GM04504 (cell line): ENCODE results near the gene RAB3A.

Experiments
- DNase-seq: peaks from one replicate; pipeline ENCODE4 v3.0.0-alpha.2; 2012; ENCODE audit warnings: low read depth

Gene RAB3A

GRCh38 chr19:18197306-18197705, 6.5 kb downstream of the RAB3A start:
- DNase-seq = no peak

GRCh38 chr19:18196511-18196845, 7.4 kb downstream of the RAB3A start:
- no peak for DNase-seq

- no peak for DNase-seq
These were observed 9.1 kb downstream of the RAB3A start for GRCh38 chr19:18194554-18195238.

- DNase-seq = no peak
These were observed 9.7 kb downstream of the RAB3A start for GRCh38 chr19:18194181-18194530.

- no peak for DNase-seq
These were observed 10.3 kb downstream of the RAB3A start for GRCh38 chr19:18193388-18194180.

- DNase-seq = peak; percentile 100
These were observed 11.0 kb downstream of the RAB3A start, which contains the start of gene MPV17L2 for GRCh38 chr19:18192673-18193387. Gene MPV17L2 (plus strand): TSS chr19:18193218. CDS start chr19:18193282, 64 bp downstream.

- DNase-seq = no peak
These were observed 12.2 kb downstream of the RAB3A start for GRCh38 chr19:18191640-18192062.

- DNase-seq = no peak
These were observed 13.6 kb downstream of the RAB3A start for GRCh38 chr19:18190278-18190677.

- no peak for DNase-seq
These were observed 18.3 kb downstream of the RAB3A start for GRCh38 chr19:18185538-18185937.

- no peak for DNase-seq
These were observed 20.3 kb downstream of the RAB3A start for GRCh38 chr19:18183529-18183928.

GRCh38 chr19:18179957-18180356, 23.9 kb downstream of the RAB3A start:
- DNase-seq = no peak

GRCh38 chr19:18176367-18177310, 27.2 kb downstream of the RAB3A start:
- no peak for DNase-seq

- DNase-seq = no peak
These were observed 28.9 kb downstream of the RAB3A start for GRCh38 chr19:18174983-18175382.

- DNase-seq = no peak
These were observed 30.1 kb downstream of the RAB3A start, which contains the start of gene IFI30 for GRCh38 chr19:18173572-18174288. Gene IFI30 (plus strand): TSS chr19:18173813. CDS start chr19:18173842, 29 bp downstream.

- no peak for DNase-seq
These were observed 30.7 kb downstream of the RAB3A start for GRCh38 chr19:18173054-18173571.

- DNase-seq = no peak
These were observed 31.4 kb downstream of the RAB3A start for GRCh38 chr19:18172331-18173053.

- no peak for DNase-seq
These were observed 32.1 kb downstream of the RAB3A start for GRCh38 chr19:18171605-18172327.

- no peak for DNase-seq
These were observed 33.1 kb downstream of the RAB3A start for GRCh38 chr19:18170714-18171255.
